ENCODE data around the gene APIP.

The APIP gene

GRCh38 chr11:34860034-34860433 lies 56.1 kb downstream of the APIP start:
- no peak overlapping the region for H2AK5ac ChIP-seq (ENCODE audit: low read length)
- no peak overlapping the region for H3K18ac ChIP-seq (ENCODE audit: low read length)
- no peak overlapping the region for H4K12ac ChIP-seq (ENCODE audit: low read depth, low read length)
- no peaks in the 10 kb centered on the region for H3K9me3 ChIP-seq (ENCODE audit: insufficient read depth, low read depth, low read length)
- H3K4me2 ChIP-seq (ENCODE audit: low read length): no peak overlapping the region
- H2AFZ ChIP-seq (ENCODE audit: insufficient read depth, low read length, poor library complexity): no peak overlapping the region
- H3K36me3 ChIP-seq (ENCODE audit: control insufficient read depth in 1 of 2, insufficient read depth in 2 of 2, low read length in 2 of 2): peaks cover 0 to 2% of the 10 kb centered on the region in 2 experiments
- DNase-seq: no peak
- H2BK12ac ChIP-seq (ENCODE audit: low read length): no peak overlapping the region
- WGBS (ENCODE audit: extremely low coverage, insufficient coverage, insufficient read length): no CpG with 5 or more reads among the region's 4 CpGs
- H2BK5ac ChIP-seq (ENCODE audit: low read depth, low read length, poor library complexity): no peak overlapping the region
- no peak overlapping the region for H3K9ac ChIP-seq (ENCODE audit: low read length)
- no peak overlapping the region for H2BK120ac ChIP-seq (ENCODE audit: insufficient read depth, low read length, poor library complexity)
- H4K8ac ChIP-seq (ENCODE audit: low read depth, low read length): no peak overlapping the region
- H3K79me2 ChIP-seq (ENCODE audit: control insufficient read depth, insufficient read depth, low read length, poor library complexity): no peaks in the 10 kb centered on the region
- H3K79me1 ChIP-seq (ENCODE audit: low read length): no peaks in the 10 kb centered on the region
- H3K23ac ChIP-seq (ENCODE audit: low read length): no peak overlapping the region
- no peak overlapping the region for H3K27ac ChIP-seq (ENCODE audit: low read depth, low read length)
- H3K4ac ChIP-seq (ENCODE audit: low read depth, low read length): no peak overlapping the region
- H3K14ac ChIP-seq (ENCODE audit: low read length): no peak overlapping the region
- no peaks in the 10 kb centered on the region for H3K4me1 ChIP-seq (ENCODE audit: control insufficient read depth in 1 of 2, insufficient read depth in 2 of 2, low read length in 2 of 2)
- no peak overlapping the region for H4K91ac ChIP-seq (ENCODE audit: low read depth, low read length)
- H3K4me3 ChIP-seq (ENCODE audit: low read depth, low read length): no peak overlapping the region
- H3K27me3 ChIP-seq (ENCODE audit: insufficient read depth, low read length): no peaks in the 10 kb centered on the region

- H3K36me3 ChIP-seq (ENCODE audit: control insufficient read depth in 1 of 2, insufficient read depth in 2 of 2, low read length in 2 of 2): peaks cover 0 to 2% of the 10 kb centered on the region in 2 experiments
- no peak overlapping the region for H4K12ac ChIP-seq (ENCODE audit: low read depth, low read length)
- H2BK5ac ChIP-seq (ENCODE audit: low read depth, low read length, poor library complexity): no peak overlapping the region
- DNase-seq: no peak
- H3K4me1 ChIP-seq (ENCODE audit: control insufficient read depth in 1 of 2, insufficient read depth in 2 of 2, low read length in 2 of 2): no peaks in the 10 kb centered on the region
- H3K27me3 ChIP-seq (ENCODE audit: insufficient read depth, low read length): no peaks in the 10 kb centered on the region
- H2BK120ac ChIP-seq (ENCODE audit: insufficient read depth, low read length, poor library complexity): no peak overlapping the region
- H3K79me1 ChIP-seq (ENCODE audit: low read length): no peaks in the 10 kb centered on the region
- no peak overlapping the region for H2AFZ ChIP-seq (ENCODE audit: insufficient read depth, low read length, poor library complexity)
- no peaks in the 10 kb centered on the region for H3K9me3 ChIP-seq (ENCODE audit: insufficient read depth, low read depth, low read length)
- no peak overlapping the region for H2AK5ac ChIP-seq (ENCODE audit: low read length)
- no peak overlapping the region for H2BK12ac ChIP-seq (ENCODE audit: low read length)
- H3K23ac ChIP-seq (ENCODE audit: low read length): no peak overlapping the region
- no peak overlapping the region for H3K14ac ChIP-seq (ENCODE audit: low read length)
- H4K91ac ChIP-seq (ENCODE audit: low read depth, low read length): no peak overlapping the region
- no CpG with 5 or more reads among the region's 2 CpGs for WGBS (ENCODE audit: extremely low coverage, insufficient coverage, insufficient read length)
- H3K79me2 ChIP-seq (ENCODE audit: control insufficient read depth, insufficient read depth, low read length, poor library complexity): no peaks in the 10 kb centered on the region
- no peak overlapping the region for H3K4me2 ChIP-seq (ENCODE audit: low read length)
- H3K18ac ChIP-seq (ENCODE audit: low read length): no peak overlapping the region
- no peak overlapping the region for H3K4ac ChIP-seq (ENCODE audit: low read depth, low read length)
- H3K9ac ChIP-seq (ENCODE audit: low read length): no peak overlapping the region
- H3K4me3 ChIP-seq (ENCODE audit: low read depth, low read length): no peak overlapping the region
- H4K8ac ChIP-seq (ENCODE audit: low read depth, low read length): no peak overlapping the region
- no peak overlapping the region for H3K27ac ChIP-seq (ENCODE audit: low read depth, low read length)
Measured at GRCh38 chr11:34859496-34859895, 56.7 kb downstream of the APIP start.

GRCh38 chr11:34857463-34857862 lies 58.7 kb downstream of the APIP start:
- H3K4me1 ChIP-seq (ENCODE audit: control insufficient read depth in 1 of 2, insufficient read depth in 2 of 2, low read length in 2 of 2): no peaks in the 10 kb centered on the region
- no peaks in the 10 kb centered on the region for H3K79me2 ChIP-seq (ENCODE audit: control insufficient read depth, insufficient read depth, low read length, poor library complexity)
- H3K27ac ChIP-seq (ENCODE audit: low read depth, low read length): no peak overlapping the region
- H2AK5ac ChIP-seq (ENCODE audit: low read length): no peak overlapping the region
- no peak overlapping the region for H4K12ac ChIP-seq (ENCODE audit: low read depth, low read length)
- no peak overlapping the region for H3K14ac ChIP-seq (ENCODE audit: low read length)
- no CpG with 5 or more reads among the region's 2 CpGs for WGBS (ENCODE audit: extremely low coverage, insufficient coverage, insufficient read length)
- H3K4me2 ChIP-seq (ENCODE audit: low read length): no peak overlapping the region
- peaks cover 0 to 2% of the 10 kb centered on the region in 2 experiments for H3K36me3 ChIP-seq (ENCODE audit: control insufficient read depth in 1 of 2, insufficient read depth in 2 of 2, low read length in 2 of 2)
- no peak overlapping the region for H2AFZ ChIP-seq (ENCODE audit: insufficient read depth, low read length, poor library complexity)
- H3K23ac ChIP-seq (ENCODE audit: low read length): no peak overlapping the region
- H3K27me3 ChIP-seq (ENCODE audit: insufficient read depth, low read length): no peaks in the 10 kb centered on the region
- H2BK12ac ChIP-seq (ENCODE audit: low read length): no peak overlapping the region
- no peak overlapping the region for H3K4ac ChIP-seq (ENCODE audit: low read depth, low read length)
- no peak overlapping the region for H4K91ac ChIP-seq (ENCODE audit: low read depth, low read length)
- no peak overlapping the region for H3K9ac ChIP-seq (ENCODE audit: low read length)
- H2BK120ac ChIP-seq (ENCODE audit: insufficient read depth, low read length, poor library complexity): no peak overlapping the region
- no peak for DNase-seq
- no peak overlapping the region for H2BK5ac ChIP-seq (ENCODE audit: low read depth, low read length, poor library complexity)
- no peaks in the 10 kb centered on the region for H3K9me3 ChIP-seq (ENCODE audit: insufficient read depth, low read depth, low read length)
- no peak overlapping the region for H3K4me3 ChIP-seq (ENCODE audit: low read depth, low read length)
- H3K18ac ChIP-seq (ENCODE audit: low read length): no peak overlapping the region
- no peaks in the 10 kb centered on the region for H3K79me1 ChIP-seq (ENCODE audit: low read length)
- no peak overlapping the region for H4K8ac ChIP-seq (ENCODE audit: low read depth, low read length)

- Histone ChIP-seq H3K9ac (ENCODE audit: low read length) (no peak overlapping the region), H3K4me2 (ENCODE audit: low read length) (no peak overlapping the region), H2AK5ac (ENCODE audit: low read length) (no peak overlapping the region), H4K91ac (ENCODE audit: low read depth, low read length) (no peak overlapping the region), H2BK5ac (ENCODE audit: low read depth, low read length, poor library complexity) (no peak overlapping the region), H4K8ac (ENCODE audit: low read depth, low read length) (no peak overlapping the region), H3K79me2 (ENCODE audit: control insufficient read depth, insufficient read depth, low read length, poor library complexity) (no peaks in the 10 kb centered on the region), H3K27me3 (ENCODE audit: insufficient read depth, low read length) (no peaks in the 10 kb centered on the region), H3K4me1 (ENCODE audit: control insufficient read depth in 1 of 2, insufficient read depth in 2 of 2, low read length in 2 of 2) (no peaks in the 10 kb centered on the region), H2BK12ac (ENCODE audit: low read length) (no peak overlapping the region), H2BK120ac (ENCODE audit: insufficient read depth, low read length, poor library complexity) (no peak overlapping the region), H3K4ac (ENCODE audit: low read depth, low read length) (no peak overlapping the region), H4K12ac (ENCODE audit: low read depth, low read length) (no peak overlapping the region), H3K14ac (ENCODE audit: low read length) (no peak overlapping the region), H3K4me3 (ENCODE audit: low read depth, low read length) (no peak overlapping the region), H2AFZ (ENCODE audit: insufficient read depth, low read length, poor library complexity) (no peak overlapping the region), H3K36me3 (ENCODE audit: control insufficient read depth in 1 of 2, insufficient read depth in 2 of 2, low read length in 2 of 2) (peaks cover 0 to 2% of the 10 kb centered on the region in 2 experiments), H3K23ac (ENCODE audit: low read length) (no peak overlapping the region), H3K9me3 (ENCODE audit: insufficient read depth, low read depth, low read length) (no peaks in the 10 kb centered on the region), H3K18ac (ENCODE audit: low read length) (no peak overlapping the region), H3K27ac (ENCODE audit: low read depth, low read length) (no peak overlapping the region), H3K79me1 (ENCODE audit: low read length) (no peaks in the 10 kb centered on the region)
- no peak for DNase-seq
- WGBS (ENCODE audit: extremely low coverage, insufficient coverage, insufficient read length): no CpG with 5 or more reads among the region's 1 CpG
Measured at GRCh38 chr11:34856251-34856650, 59.9 kb downstream of the APIP start.
